ENCODE measurements around the gene COL1A2. TPM values are rescaled to one million over a fixed set of nuclear protein-coding genes. Genes with fewer than 3 reads are reported as not detected.

Gene COL1A2
- total RNA-seq, 1 donor from 2014 or later: 4,115 TPM

DNA sequence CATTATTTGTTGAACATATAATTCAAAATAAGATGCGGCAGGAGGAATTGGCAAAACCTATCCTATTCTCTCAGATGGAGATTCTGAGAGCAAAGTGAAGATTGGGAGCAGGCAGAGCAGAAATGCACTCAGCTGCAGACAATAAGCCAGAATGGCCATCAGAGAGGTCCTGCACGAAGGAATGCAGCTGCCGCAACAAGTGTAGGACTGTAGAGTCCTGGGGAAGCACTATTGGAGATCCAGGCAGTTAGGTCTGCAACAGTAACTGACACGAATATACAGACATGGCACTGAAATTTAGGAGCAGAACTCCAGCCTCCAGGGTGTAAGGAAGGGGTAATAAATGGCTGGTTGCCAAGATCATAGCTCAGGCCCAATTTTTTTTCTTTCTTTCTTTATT, 10.4 kb upstream of the COL1A2 start:
- DNase-seq: no peak

- DNase-seq: no peak
Observed at GRCh38 chr7:94386416-94386815, 8.3 kb upstream of the COL1A2 start.

DNA sequence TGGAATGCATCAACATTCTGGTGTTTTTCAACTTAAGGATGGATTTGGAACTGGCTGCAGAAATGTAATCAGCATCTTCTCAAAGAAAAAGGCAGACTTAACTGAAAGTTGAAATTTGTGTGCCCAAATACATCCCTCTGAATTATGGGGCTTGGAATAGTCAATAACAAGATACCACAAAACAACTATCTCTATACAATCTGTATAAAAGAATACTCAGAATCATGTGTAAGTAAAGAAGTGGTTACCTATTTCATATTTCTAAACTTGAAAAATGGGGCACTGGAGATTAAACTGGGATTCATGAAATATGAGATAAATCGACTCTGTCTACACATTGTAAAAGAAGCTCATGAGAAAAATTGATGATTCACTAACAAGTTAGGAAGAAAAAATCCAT, 6.2 kb upstream of the COL1A2 start:
- peak; percentile 46 for DNase-seq

DNA sequence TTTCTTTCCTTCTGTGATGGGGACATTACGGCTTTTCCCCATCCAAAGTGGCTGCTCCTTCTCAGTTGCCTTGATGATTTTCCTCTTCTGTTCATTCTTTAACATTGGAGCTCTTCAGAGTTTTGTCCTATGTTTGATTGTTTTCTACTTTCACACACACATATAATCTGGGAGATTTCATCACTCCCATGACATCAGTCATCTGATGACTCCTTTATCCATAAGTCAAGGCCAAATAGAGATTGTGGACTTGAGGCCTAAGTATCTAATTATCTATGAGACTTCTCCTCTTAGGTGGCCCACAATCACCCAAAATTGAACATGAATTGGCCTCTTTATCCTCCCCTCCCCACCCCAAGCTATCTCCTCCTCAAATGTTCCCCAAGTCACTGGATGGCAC, 5.3 kb upstream of the COL1A2 start:
- DNase-seq: no peak

- peak; percentile 77 for DNase-seq
Observed at GRCh38 chr7:94391726-94392392, 2.8 kb upstream of the COL1A2 start.

GRCh38 chr7:94392393-94392786, 2.3 kb upstream of the COL1A2 start:
- DNase-seq: no peak

DNA sequence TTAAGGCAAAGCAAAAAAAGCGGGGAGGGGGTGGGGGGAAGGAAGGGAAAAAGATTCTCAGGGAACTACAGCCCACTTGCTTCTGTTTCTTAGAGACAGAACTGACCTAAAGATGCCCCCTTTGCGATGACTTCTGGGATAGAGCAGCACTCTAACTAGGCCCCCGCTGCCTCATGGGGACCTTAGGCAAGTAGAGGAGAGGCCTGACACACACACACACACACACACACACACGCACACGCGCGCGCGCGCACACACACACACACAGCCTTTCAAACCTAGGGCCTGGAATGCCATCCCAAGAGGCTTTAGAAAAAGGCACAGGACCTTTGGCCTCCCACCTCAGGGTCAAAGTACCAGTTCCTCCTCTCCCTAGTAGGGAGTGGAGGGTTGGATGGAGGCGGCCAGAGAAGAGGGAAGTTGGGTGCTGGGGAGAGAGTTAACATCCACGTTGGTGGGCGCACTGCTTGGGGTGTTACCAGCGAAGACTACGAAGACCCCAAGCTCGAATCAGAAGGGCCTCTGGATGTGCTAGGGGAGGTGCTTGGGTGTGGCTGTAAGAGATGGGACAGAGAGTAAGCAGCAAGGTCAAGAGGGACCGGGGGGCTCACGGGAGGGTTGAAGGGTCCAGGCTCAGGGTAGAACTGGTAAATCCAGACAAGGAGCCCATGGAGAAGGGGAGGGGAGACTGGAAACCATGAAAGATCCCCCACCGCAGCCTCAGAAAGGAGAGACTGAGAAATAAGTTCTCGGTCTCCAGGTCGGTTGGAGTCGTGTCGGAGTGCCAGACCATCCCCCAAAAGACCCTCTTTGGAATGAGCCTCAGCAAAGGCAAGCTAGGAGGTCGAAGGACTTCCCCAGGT, 1.2 kb upstream of the COL1A2 start:
- DNase-seq: peak; percentile 73

GRCh38 chr7:94394109-94394436, 622 bp upstream of the COL1A2 start:
- peak; percentile 80 for DNase-seq

GRCh38 chr7:94395141-94396036, 694 bp downstream of the COL1A2 start:
- DNase-seq: peak; percentile 96

- peak; percentile 88 for DNase-seq
Observed at GRCh38 chr7:94396037-94396431, 1.3 kb downstream of the COL1A2 start.

GRCh38 chr7:94396596-94396995, 1.9 kb downstream of the COL1A2 start:
- peak; percentile 56 for DNase-seq

- no peak for DNase-seq
Observed at GRCh38 chr7:94397722-94398121, 3.0 kb downstream of the COL1A2 start.

DNA sequence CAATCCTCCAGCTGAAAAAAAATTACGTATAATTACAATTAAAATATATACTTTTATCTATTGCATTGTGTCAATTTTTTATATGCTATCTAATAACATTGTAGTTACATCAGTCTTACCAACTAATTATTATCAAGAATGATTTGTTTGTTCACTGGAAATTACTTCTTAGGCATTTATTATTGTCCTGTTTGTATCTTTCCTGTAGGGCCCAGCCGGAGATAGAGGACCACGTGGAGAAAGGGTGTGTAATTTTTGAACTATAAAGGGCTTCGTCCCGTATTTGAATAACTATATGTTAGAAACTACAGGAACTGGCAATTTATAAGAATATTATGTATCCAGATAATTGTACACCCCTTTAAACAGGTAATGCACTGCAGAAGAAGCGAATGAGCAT, 4.1 kb downstream of the COL1A2 start:
- no peak for DNase-seq

- DNase-seq: no peak
Observed at GRCh38 chr7:94400022-94400421, 5.3 kb downstream of the COL1A2 start.

GRCh38 chr7:94400643-94401427, 6.1 kb downstream of the COL1A2 start:
- DNase-seq: no peak

- no peak for DNase-seq
Observed at GRCh38 chr7:94401428-94401814, 6.7 kb downstream of the COL1A2 start.

- no peak for DNase-seq
Observed at GRCh38 chr7:94403546-94403945, 8.9 kb downstream of the COL1A2 start.

DNA sequence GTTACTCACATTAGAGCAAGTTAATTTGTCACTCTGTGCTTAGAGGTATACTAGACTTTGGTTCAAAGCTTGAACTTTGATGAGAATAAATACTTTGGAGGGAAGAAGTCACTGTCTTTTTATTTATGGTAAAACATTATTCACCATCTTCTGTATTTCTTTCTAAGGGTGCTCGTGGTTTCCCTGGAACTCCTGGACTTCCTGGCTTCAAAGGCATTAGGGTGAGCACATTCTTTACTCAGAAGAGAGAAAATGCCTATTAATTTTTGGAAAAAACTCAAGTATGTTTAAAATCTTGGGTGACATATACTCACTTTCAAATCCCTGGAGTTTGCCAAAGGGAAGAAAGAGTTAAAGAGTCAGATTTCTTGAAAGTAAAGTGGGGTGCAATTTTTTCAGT, 10.8 kb downstream of the COL1A2 start:
- no peak for DNase-seq

DNA sequence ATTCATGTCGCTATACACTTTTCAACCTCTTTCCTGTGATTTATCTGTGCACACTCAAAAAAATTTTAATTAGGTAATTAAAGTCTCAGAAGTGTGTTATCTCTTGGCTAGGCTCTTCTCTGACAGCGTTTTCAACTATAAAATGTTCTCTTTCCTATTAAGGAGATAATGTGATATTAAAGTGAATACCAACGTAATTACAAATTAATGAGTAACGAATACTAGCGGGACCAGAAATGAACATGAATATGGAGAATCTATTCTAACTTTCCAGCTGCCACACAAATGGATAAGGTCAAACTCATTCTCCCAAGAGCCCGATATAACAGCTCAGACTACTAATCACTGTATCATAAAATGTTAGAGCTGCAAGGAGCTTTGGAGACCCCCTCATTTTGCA, 12.0 kb downstream of the COL1A2 start:
- no peak for DNase-seq

DNA sequence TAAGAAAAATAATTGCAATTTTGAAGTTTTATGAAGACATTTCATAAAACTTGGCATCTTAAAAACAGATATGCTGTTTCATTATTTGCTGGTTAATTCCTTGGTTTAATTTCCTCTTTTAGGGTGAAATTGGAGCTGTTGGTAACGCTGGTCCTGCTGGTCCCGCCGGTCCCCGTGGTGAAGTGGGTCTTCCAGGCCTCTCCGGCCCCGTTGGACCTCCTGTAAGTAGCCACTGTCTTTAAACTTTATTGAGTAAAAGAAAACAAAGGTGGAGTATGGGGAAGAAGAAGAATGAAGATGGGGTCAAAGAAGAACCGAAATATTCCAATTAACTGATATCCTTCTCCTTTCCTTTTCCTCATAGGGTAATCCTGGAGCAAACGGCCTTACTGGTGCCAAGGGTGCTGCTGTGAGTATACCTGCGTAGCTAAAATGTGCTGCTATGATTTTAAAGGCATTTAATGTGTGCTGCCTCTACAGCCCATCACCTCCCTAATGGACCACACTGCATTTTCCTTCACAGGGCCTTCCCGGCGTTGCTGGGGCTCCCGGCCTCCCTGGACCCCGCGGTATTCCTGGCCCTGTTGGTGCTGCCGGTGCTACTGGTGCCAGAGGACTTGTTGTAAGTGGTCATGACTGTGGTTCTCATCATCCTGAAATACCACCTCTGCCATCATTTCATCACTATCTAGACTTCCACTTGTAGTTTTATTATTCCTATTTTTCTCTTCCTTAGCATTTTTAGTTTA, 14.7 kb downstream of the COL1A2 start:
- DNase-seq: no peak
